K562 (cell line): ENCODE measurements around the gene NEUROG1. TPM values are rescaled to one million over a fixed set of nuclear protein-coding genes. Genes with fewer than 3 reads are reported as not detected.

Source experiments
- ATF3 ChIP-seq, 2 experiments: fragments of 450-650 bp in 1 of 2; sonication (generic) in 1 of 2; formaldehyde crosslinking in 1 of 2; IDR thresholded peaks in 1 of 2; conservative IDR thresholded peaks in 1 of 2; 2 replicates each; pipeline versions ENCODE4 v1.6.1 to v1.8.1; 2016 to 2023; ENCODE audit warnings: mild to moderate bottlenecking in 2 of 2, moderate library complexity in 2 of 2, inconsistent platforms in 1 of 2, missing genetic modification reagents in 1 of 2
- CTCF ChIP-seq, 3 experiments: IDR thresholded peaks in 2 of 3; conservative IDR thresholded peaks in 1 of 3; 2 replicates each; pipeline ENCODE4 v1.5.1; 2011 to 2012; ENCODE audit warnings: low read length in 3 of 3, mild to moderate bottlenecking in 3 of 3, control low read depth in 2 of 3, improper control_type of control experiment in 1 of 3, inconsistent platforms in 1 of 3, low read depth in 1 of 3, mixed read lengths in 1 of 3, moderate library complexity in 1 of 3; ENCODE audit not compliant: insufficient read depth in 2 of 3
- FOXP1 ChIP-seq: sonication (generic); formaldehyde crosslinking; IDR thresholded peaks from 2 replicates; pipeline ENCODE4 v1.8.0; 2022; ENCODE audit warnings: mild to moderate bottlenecking, missing genetic modification reagents
- JUNB ChIP-seq: fragments of 450-650 bp; formaldehyde crosslinking; conservative IDR thresholded peaks from 2 replicates; pipeline ENCODE4 v1.4.0; 2020; ENCODE audit warnings: mild to moderate bottlenecking
- KAT2B ChIP-seq: IDR thresholded peaks from one replicate; pipeline ENCODE4 v1.6.1; 2012; ENCODE audit warnings: low read depth, mild to moderate bottlenecking, control low read depth, inconsistent platforms, low read length, moderate library complexity
- TAF1 ChIP-seq: IDR thresholded peaks from 2 replicates; pipeline ENCODE4 v1.6.1; 2011; ENCODE audit warnings: mild to moderate bottlenecking, low read length, moderate library complexity; ENCODE audit not compliant: insufficient read depth, control insufficient read depth, severe bottlenecking; ENCODE audit errors: extremely low read depth
- ZBTB12 ChIP-seq: fragments of 250-450 bp; sonication (Bioruptor Pico); IDR thresholded peaks from 2 replicates; pipeline ENCODE4 v1.4.0; 2020
- ZNF592 ChIP-seq: fragments of 450-650 bp; IDR thresholded peaks from 2 replicates; pipeline ENCODE4 v1.6.1; 2017; ENCODE audit warnings: antibody characterized with exemption, mild to moderate bottlenecking
- polyA plus RNA-seq, 8 experiments: library from polyadenylated mRNA; depleted of rRNA in 4 of 8; stranded (reverse) in 5 of 8; unstranded in 3 of 8; fragments of >200 nt; fragmentation: Nextera tagmentation in 2 of 8; fragmentation: Illumina TruSeq in 1 of 8; extraction: Ambion mirVana in 2 of 8; extraction: Trizol in 1 of 8; gene quantifications; 2 replicates each; pipeline versions ENCODE4 v1.2.1 to v1.2.3, GENCODE V29; 2011 to 2014; ENCODE audit warnings: inconsistent platforms in 1 of 8, missing spikeins in 1 of 8
- total RNA-seq, 7 experiments: library from RNA; depleted of rRNA in 6 of 7; stranded (reverse); fragments of >200 nt in 6 of 7; fragmentation: Illumina TruSeq in 2 of 7; extraction: Trizol in 2 of 7; gene quantifications; 2 replicates each; pipeline versions ENCODE4 v1.2.1 to v1.2.3, GENCODE V29; 2011 to 2021; ENCODE audit warnings: low replicate concordance in 1 of 7

The NEUROG1 gene
- total and polyA plus RNA-seq, 9 of the 15 experiments (the other 6 are each of a cell fraction or from before 2014, with no cell fraction given), result not detected

- TF ChIP-seq ATF3 (IDR thresholded peaks at IDR 0.05) (no peak), ATF3 (CRISPR knock-in tag; conservative IDR thresholded peaks at IDR 0.05) (no peak), TAF1 (no peak), CTCF (IDR thresholded peaks at IDR 0.05 in 2 of 3, conservative IDR thresholded peaks at IDR 0.05 in 1 of 3; ENCODE audit: insufficient read depth in 2 of 3, low read depth in 1 of 3, low read length in 3 of 3) (no peak), ZBTB12 (CRISPR knock-in tag) (no peak), ZNF592 (no peak), KAT2B (no peak), JUNB (CRISPR knock-in tag) (no peak), FOXP1 (CRISPR knock-in tag) (no peak)
- TF ChIP-seq, all 486 proteins: peak for 0
These were observed 344 bp downstream of the NEUROG1 start (continued) for GRCh38 chr5:135535420-135535819.
